ENCODE results near the gene SCN1B.
A peak's percentile ranks its signal among the peaks of the same experiment; 100 is the strongest.
"Not testable (repeated sequence)": the region's sequence is repeated elsewhere in the genome, so short reads cannot be mapped to it uniquely, and the experiment has no call there.

SCN1B gene

DNA sequence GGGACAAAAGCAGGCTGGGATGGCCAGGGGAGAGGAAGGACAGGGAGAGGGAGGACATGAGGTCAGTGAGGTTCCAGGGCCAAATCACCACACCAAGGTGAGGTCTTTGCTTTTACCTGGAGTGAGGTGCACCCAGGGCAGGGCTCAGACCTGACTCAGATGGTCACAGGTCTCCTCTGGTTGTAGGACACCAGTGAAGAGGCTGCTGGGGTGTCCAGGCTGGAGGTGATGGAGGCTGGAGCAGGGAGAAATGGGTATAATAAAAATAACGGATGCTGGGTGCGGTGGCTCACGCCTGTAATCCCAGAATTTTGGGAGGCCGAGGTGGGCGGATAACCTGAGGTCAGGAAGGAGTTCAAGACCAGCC lies 23.3 kb upstream of the SCN1B start (continued):
- TF ChIP-seq, protein P1, sequence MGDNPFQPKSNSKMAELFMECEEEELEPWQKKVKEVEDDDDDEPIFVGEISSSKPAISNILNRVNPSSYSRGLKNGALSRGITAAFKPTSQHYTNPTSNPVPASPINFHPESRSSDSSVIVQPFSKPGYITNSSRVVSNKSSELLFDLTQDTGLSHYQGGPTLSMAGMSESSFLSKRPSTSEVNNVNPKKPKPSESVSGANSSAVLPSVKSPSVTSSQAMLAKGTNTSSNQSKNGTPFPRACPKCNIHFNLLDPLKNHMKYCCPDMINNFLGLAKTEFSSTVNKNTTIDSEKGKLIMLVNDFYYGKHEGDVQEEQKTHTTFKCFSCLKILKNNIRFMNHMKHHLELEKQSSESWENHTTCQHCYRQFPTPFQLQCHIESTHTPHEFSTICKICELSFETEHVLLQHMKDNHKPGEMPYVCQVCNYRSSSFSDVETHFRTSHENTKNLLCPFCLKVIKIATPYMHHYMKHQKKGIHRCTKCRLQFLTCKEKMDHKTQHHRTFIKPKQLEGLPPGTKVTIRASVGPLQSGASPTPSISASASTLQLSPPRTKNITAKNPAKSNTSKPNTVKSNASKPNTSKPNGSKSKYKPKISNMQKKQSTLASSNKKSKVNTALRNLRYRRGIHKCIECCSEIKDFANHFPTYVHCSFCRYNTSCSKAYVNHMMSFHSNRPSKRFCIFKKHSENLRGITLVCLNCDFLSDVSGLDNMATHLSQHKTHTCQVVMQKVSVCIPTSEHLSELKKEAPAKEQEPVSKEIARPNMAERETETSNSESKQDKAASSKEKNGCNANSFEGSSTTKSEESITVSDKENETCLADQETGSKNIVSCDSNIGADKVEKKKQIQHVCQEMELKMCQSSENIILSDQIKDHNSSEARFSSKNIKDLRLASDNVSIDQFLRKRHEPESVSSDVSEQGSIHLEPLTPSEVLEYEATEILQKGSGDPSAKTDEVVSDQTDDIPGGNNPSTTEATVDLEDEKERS (tag by site-specific recombination; IDR thresholded peaks at IDR 0.05): no peak

DNA sequence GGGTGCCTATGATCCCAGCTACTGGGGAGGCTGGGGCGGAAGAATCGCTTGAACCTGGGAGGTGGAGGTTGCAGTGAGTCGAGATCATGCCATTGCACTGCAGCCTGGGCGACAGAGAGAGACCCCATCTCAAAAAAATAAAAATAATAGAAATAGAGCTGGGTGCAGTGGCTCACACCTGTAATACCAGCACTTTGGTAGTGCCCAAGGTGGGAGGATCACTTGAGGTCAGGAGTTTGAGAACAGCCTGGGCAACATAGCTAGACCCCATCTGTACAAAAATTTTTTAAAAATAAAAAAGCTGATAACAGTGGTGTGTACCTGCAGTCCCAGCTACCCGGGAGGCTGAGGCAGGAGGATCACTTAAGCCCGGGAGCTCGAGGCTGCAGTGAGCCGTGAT lies 22.8 kb upstream of the SCN1B start:
- peaks cover 12% of the 10 kb centered on the region for H3K4me1 ChIP-seq (ENCODE audit: control insufficient read depth, insufficient read depth, low read length)
- CTCF ChIA-PET: interaction anchor here (0.6 to 2.3 kb wide), 9 partner anchors 17 to 368 kb away, joined by 3 to 10 read pairs (median 4); no protein-coding TSS in a partner anchor
- POLR2A ChIA-PET: interaction anchor here (0.9 to 1.2 kb wide), 4 partner anchors 14 to 81 kb away, joined by 3 to 4 read pairs (median 3); partner anchors contain the start of gene ZNF30
- H3K36me3 ChIP-seq (ENCODE audit: control insufficient read depth in 2 of 2, insufficient read depth in 1 of 2, low read length in 2 of 2): peaks cover 82 to 94% of the 10 kb centered on the region in 2 experiments
- H3K4me3 ChIP-seq (ENCODE audit: low read depth, low read length); H3K9me3 ChIP-seq (ENCODE audit: control insufficient read depth, insufficient read depth, low read depth, low read length); H3K27ac ChIP-seq (ENCODE audit: extremely low read depth, low read depth, low read length): not testable (repeated sequence)
- TF ChIP-seq ZNF121 (tag by site-specific recombination; IDR thresholded peaks at IDR 0.05): peak; percentile 97
- TF ChIP-seq, protein P2, sequence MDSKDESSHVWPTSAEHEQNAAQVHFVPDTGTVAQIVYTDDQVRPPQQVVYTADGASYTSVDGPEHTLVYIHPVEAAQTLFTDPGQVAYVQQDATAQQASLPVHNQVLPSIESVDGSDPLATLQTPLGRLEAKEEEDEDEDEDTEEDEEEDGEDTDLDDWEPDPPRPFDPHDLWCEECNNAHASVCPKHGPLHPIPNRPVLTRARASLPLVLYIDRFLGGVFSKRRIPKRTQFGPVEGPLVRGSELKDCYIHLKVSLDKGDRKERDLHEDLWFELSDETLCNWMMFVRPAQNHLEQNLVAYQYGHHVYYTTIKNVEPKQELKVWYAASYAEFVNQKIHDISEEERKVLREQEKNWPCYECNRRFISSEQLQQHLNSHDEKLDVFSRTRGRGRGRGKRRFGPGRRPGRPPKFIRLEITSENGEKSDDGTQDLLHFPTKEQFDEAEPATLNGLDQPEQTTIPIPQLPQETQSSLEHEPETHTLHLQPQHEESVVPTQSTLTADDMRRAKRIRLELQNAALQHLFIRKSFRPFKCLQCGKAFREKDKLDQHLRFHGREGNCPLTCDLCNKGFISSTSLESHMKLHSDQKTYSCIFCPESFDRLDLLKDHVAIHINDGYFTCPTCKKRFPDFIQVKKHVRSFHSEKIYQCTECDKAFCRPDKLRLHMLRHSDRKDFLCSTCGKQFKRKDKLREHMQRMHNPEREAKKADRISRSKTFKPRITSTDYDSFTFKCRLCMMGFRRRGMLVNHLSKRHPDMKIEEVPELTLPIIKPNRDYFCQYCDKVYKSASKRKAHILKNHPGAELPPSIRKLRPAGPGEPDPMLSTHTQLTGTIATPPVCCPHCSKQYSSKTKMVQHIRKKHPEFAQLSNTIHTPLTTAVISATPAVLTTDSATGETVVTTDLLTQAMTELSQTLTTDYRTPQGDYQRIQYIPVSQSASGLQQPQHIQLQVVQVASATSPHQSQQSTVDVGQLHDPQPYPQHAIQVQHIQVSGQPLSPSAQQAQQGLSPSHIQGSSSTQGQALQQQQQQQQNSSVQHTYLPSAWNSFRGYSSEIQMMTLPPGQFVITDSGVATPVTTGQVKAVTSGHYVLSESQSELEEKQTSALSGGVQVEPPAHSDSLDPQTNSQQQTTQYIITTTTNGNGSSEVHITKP (tag by site-specific recombination; IDR thresholded peaks at IDR 0.05): 0 out of 2 replicates have a peak, but pooled peaks have one; percentile 31

DNA sequence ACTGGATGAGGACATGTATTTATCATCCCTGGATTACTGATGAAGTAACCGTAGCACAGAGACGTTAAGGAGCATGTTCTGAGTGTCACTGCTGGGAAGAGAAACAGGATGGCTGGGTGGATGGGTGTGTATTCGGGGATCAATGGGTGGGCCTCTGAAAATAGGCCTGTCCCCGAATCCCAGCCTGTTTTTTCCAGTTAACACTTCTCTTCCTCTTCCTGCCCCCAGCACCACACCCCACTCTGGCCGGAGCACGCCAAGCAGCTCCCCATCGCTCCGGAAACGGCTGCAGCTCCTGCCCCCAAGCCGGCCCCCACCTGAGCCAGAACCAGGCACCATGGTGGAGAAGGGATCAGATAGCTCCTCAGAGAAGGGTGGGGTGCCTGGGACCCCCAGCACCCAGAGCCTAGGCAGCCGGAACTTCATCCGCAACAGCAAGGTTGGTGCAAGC lies 21.4 kb upstream of the SCN1B start:
- no peak overlapping the region for H3K4me3 ChIP-seq (ENCODE audit: low read depth, low read length)
- TF ChIP-seq, protein P3, sequence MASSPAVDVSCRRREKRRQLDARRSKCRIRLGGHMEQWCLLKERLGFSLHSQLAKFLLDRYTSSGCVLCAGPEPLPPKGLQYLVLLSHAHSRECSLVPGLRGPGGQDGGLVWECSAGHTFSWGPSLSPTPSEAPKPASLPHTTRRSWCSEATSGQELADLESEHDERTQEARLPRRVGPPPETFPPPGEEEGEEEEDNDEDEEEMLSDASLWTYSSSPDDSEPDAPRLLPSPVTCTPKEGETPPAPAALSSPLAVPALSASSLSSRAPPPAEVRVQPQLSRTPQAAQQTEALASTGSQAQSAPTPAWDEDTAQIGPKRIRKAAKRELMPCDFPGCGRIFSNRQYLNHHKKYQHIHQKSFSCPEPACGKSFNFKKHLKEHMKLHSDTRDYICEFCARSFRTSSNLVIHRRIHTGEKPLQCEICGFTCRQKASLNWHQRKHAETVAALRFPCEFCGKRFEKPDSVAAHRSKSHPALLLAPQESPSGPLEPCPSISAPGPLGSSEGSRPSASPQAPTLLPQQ (tag by site-specific recombination; IDR thresholded peaks at IDR 0.05): no peak
- no peak for TF ChIP-seq KLF8 (tag by site-specific recombination; IDR thresholded peaks at IDR 0.05)
- no peak for TF ChIP-seq ZNF521 (tag by site-specific recombination; IDR thresholded peaks at IDR 0.05)
- TF ChIP-seq ZBTB20 (tag by site-specific recombination; IDR thresholded peaks at IDR 0.05): no peak
- CTCF ChIA-PET: interaction anchor here (0.9 to 9.0 kb wide), 5 partner anchors 35 to 133 kb away, joined by 4 to 96 read pairs (median 5); no protein-coding TSS in a partner anchor
- no peaks in the 10 kb centered on the region for H3K9me3 ChIP-seq (ENCODE audit: control insufficient read depth, insufficient read depth, low read depth, low read length)
- peaks cover 80 to 99% of the 10 kb centered on the region in 2 experiments for H3K36me3 ChIP-seq (ENCODE audit: control insufficient read depth in 2 of 2, insufficient read depth in 1 of 2, low read length in 2 of 2)
- POLR2A ChIA-PET: interaction anchor here (0.5 to 4.2 kb wide), 4 partner anchors 8 to 23 kb away, joined by 3 to 20 read pairs (median 7); partner anchors contain the start of gene GRAMD1A
- H3K27ac ChIP-seq (ENCODE audit: extremely low read depth, low read depth, low read length): 0 out of 2 replicates have a peak overlapping the region, but pooled peaks have one; percentile 24
- H3K4me1 ChIP-seq (ENCODE audit: control insufficient read depth, insufficient read depth, low read length): peaks cover 3% of the 10 kb centered on the region; the same call in 1 of the 2 replicates

Measured in HEK293 (cell line).